WI38 (cell line): ENCODE measurements around the gene CDK5RAP1.
A peak's percentile ranks its signal among the peaks of the same experiment; 100 is the strongest.
"Not testable (repeated sequence)": the region's sequence is repeated elsewhere in the genome, so short reads cannot be mapped to it uniquely, and the experiment has no call there.

ENCODE experiments used
- H3K4me3 ChIP-seq: 2 replicates; pipeline ENCODE4 v1.5.1; 2011; ENCODE audit warnings: low read depth, mild to moderate bottlenecking, control low read depth, low read length
- CTCF ChIP-seq: IDR thresholded peaks from 2 replicates; pipeline ENCODE4 v1.5.1; 2012; ENCODE audit warnings: low read depth, mild to moderate bottlenecking, control low read depth, low read length

Gene CDK5RAP1

DNA sequence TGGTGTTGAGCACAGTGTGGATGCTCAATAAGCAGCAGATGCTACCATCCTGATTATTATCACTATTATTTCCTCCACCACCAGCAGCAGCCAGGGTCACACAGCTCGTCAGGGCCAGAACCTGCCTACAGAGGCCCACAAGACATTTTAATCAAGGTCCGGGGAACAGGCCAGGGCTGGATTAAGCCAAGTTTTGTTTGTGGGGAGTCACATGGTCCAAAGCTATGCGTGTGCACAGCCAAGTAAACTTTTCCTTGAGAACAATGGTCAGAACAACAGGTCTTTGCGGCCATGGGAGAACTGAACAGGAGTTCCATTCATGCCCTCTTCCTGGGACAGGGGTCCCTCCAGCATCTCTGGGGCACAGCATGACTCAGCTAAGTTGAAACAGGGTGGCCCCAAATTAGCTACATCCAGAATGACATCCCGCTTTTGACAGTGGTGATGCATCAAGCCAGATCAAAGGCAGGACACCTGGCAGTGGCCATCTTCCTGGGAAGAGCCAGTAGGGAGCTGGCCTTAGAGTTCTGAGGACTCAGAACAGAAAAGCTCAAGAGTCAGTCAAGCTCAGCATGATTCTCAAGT lies 30.6 kb upstream of the CDK5RAP1 start:
- H3K4me3 ChIP-seq = no peak overlapping the region
- TF ChIP-seq CTCF = no peak

DNA sequence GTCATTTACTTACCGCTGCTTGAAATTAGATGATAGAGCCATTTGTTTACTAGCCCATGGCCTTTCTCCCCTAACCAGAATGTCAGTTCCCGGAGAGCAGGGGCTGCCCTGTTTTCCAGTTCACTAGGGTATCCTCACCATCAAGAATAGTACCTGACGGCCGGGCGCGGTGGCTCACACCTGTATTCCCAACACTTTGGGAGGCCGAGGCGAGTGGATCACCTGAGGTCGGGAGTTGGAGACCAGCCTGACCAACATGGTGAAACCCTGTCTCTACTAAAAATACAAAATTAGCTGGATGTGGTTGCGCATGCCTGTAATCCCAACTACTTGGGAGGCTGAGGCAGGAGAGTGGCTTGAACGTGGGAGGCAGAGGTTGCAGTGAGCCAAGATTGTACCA lies 22.6 kb upstream of the CDK5RAP1 start:
- H3K4me3 ChIP-seq = not testable (repeated sequence)

GRCh38 chr20:33423141-33423834 lies 22.0 kb upstream of the CDK5RAP1 start:
- TF ChIP-seq CTCF = no peak
- H3K4me3 ChIP-seq = no peak overlapping the region

- H3K4me3 ChIP-seq = no peak overlapping the region
- TF ChIP-seq CTCF = no peak
Measured at GRCh38 chr20:33419140-33419974, 18.0 kb upstream of the CDK5RAP1 start.

GRCh38 chr20:33418033-33418432 lies 16.7 kb upstream of the CDK5RAP1 start:
- no peak for TF ChIP-seq CTCF
- H3K4me3 ChIP-seq = no peak overlapping the region

GRCh38 chr20:33415948-33416347 lies 14.6 kb upstream of the CDK5RAP1 start:
- peak; percentile 37; the same call in 1 of the 2 replicates for TF ChIP-seq CTCF
- no peak overlapping the region for H3K4me3 ChIP-seq

DNA sequence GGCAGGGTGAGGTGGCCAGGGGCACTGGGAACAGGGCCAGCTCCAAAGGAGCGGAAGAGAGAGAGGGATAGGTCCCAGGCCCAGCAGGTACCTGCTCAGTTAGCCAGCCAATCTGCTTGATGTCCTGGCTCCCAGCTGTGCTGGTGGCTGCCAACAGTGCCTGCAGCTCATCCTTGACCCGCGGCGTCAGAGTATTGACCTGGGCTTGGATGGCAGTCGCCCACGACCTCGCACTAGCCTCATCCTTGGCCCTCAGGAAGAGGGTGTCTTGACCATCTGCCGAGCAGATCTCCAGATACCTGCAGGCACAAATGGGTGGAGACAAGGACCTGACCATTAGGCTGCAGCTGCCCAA lies 11.1 kb upstream of the CDK5RAP1 start:
- H3K4me3 ChIP-seq = no peak overlapping the region
- no peak for TF ChIP-seq CTCF
